Activated CD8-positive, alpha-beta memory T cell treated with anti-CD3 and anti-CD28 coated beads, Interleukin-2, amount 50 U/mL, for 24 hours (primary cell): ENCODE data around the gene PLCB2.

Experiments used
- DNase-seq: peaks from one replicate; pipeline ENCODE4 v3.0.0-alpha.2; 2020; ENCODE audit errors: extremely low read depth

PLCB2 gene

GRCh38 chr15:40250771-40251483, 56.8 kb downstream of the PLCB2 start:
- no peak for DNase-seq

GRCh38 chr15:40250304-40250656, 57.5 kb downstream of the PLCB2 start:
- DNase-seq, result no peak

- no peak for DNase-seq
These were observed 58.0 kb downstream of the PLCB2 start for GRCh38 chr15:40249477-40250303.

GRCh38 chr15:40248006-40248783, 59.5 kb downstream of the PLCB2 start:
- no peak for DNase-seq

GRCh38 chr15:40247406-40247971, 60.2 kb downstream of the PLCB2 start:
- no peak for DNase-seq

- DNase-seq, result no peak
These were observed 61.0 kb downstream of the PLCB2 start for GRCh38 chr15:40246496-40247280.

- no peak for DNase-seq
These were observed 61.9 kb downstream of the PLCB2 start for GRCh38 chr15:40245666-40246450.

GRCh38 chr15:40244961-40245523, 62.7 kb downstream of the PLCB2 start:
- no peak for DNase-seq

- no peak for DNase-seq
These were observed 64.5 kb downstream of the PLCB2 start for GRCh38 chr15:40243126-40243810.

- DNase-seq, result no peak
These were observed 65.1 kb downstream of the PLCB2 start for GRCh38 chr15:40242601-40243000.

GRCh38 chr15:40242213-40242599, 65.5 kb downstream of the PLCB2 start:
- no peak for DNase-seq

GRCh38 chr15:40241269-40242212, 66.2 kb downstream of the PLCB2 start:
- no peak for DNase-seq

GRCh38 chr15:40240619-40241221, 67.0 kb downstream of the PLCB2 start:
- no peak for DNase-seq

GRCh38 chr15:40239693-40240618, 67.8 kb downstream of the PLCB2 start:
- DNase-seq, result no peak

GRCh38 chr15:40239404-40239692, 68.4 kb downstream of the PLCB2 start:
- no peak for DNase-seq

GRCh38 chr15:40238532-40239403, 69.0 kb downstream of the PLCB2 start, which contains the start of gene PAK6:
PAK6 (plus strand) TSS chr15:40239063; CDS start chr15:40264786, 25,723 bp downstream.
- no peak for DNase-seq
